ENCODE measurements around the gene CBX7. TPM values are rescaled to one million over a fixed set of nuclear protein-coding genes. Genes with fewer than 3 reads are reported as not detected.

Gene CBX7
- total RNA-seq, 4 donors from 2014 or later, result 16.0 to 128 (median 102) TPM

Small RNA genes lying within 50 kb of the gene (small RNA-seq; reads per million reads assigned to genes)
- gene COX5BP7, result not detected

Other genes starting within 250 kb of the CBX7 start
- gene APOBEC3A, start 195.1 kb downstream of the CBX7 start, total RNA-seq, result not detected
- gene APOBEC3B, start 170.3 kb downstream of the CBX7 start, total RNA-seq, result 1 to 10 TPM in 2 of 4 donors, not detected in 2; 1.2 to 1.5 TPM
- gene APOBEC3C, start 138.4 kb downstream of the CBX7 start, total RNA-seq, result 10 to 100 TPM in 1 of 4 donors, 1 to 10 TPM in 3; 3.6 to 48.2 (median 6.7) TPM
- 1 to 10 TPM in 2 of 4 donors, not detected in 2; 2.1 to 9.6 TPM for gene APOBEC3D, start 131.6 kb downstream of the CBX7 start, total RNA-seq
- 10 to 100 TPM in 1 of 4 donors, 1 to 10 TPM in 2, not detected in 1; 1.2 to 26.6 (median 4.2) TPM for gene APOBEC3F, start 111.8 kb downstream of the CBX7 start, total RNA-seq
- gene APOBEC3G, start 75.4 kb downstream of the CBX7 start, total RNA-seq, result 10 to 100 TPM in 3 of 4 donors, 1 to 10 TPM in 1; 5.9 to 36.1 (median 21.6) TPM
- under 1 TPM in 1 of 4 donors, not detected in 3; 0.69 TPM for gene APOBEC3H, start 55.4 kb downstream of the CBX7 start, total RNA-seq
- 10 to 100 TPM in 1 of 4 donors, 1 to 10 TPM in 3; 2.0 to 24.8 (median 5.6) TPM for gene PDGFB, start 92.3 kb upstream of the CBX7 start, total RNA-seq
- 1,000 to 10,000 TPM; 1,498 to 2,840 (median 2,333) TPM for gene RPL3, start 166.9 kb upstream of the CBX7 start, total RNA-seq
- 10 to 100 TPM; 12.9 to 57.9 (median 35.4) TPM for gene SYNGR1, start 197.3 kb upstream of the CBX7 start, total RNA-seq
- gene TAB1, start 247.1 kb upstream of the CBX7 start, total RNA-seq, result 10 to 100 TPM; 23.0 to 44.0 (median 42.0) TPM